Stimulated activated CD8-positive, alpha-beta memory T cell treated with anti-CD3 and anti-CD28 coated beads, Interleukin-12 subunit alpha, Interleukin-12 subunit beta, amount 100 ng/mL, for 1 hour (primary cell): ENCODE results near the gene CPEB3.
"Not testable (repeated sequence)": the region's sequence is repeated elsewhere in the genome, so short reads cannot be mapped to it uniquely, and the experiment has no call there.

Experiments used
- DNase-seq: peaks from one replicate; pipeline ENCODE4 v3.0.0-alpha.2; 2020; ENCODE audit warnings: low read depth

CPEB3 gene

DNA sequence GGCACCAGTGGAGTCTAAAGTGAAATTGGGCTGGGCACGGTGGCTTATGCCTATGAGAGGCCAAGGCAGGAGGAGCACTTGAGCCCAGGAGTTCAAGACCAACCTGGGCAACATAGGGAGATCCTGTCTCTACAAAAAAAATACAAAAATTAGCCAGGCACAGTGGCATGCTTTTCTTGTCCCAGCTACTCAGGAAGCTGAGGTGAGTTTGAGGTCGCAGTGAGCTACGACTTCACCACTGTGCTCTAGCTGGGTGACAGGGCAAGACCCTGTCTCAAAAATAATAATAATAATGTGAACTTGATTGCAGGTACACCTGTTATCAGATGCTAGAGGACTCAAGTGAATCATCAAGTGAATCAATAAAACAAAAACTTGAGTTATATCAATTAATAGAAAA lies 259.3 kb downstream of the CPEB3 start:
- DNase-seq: no peak

DNA sequence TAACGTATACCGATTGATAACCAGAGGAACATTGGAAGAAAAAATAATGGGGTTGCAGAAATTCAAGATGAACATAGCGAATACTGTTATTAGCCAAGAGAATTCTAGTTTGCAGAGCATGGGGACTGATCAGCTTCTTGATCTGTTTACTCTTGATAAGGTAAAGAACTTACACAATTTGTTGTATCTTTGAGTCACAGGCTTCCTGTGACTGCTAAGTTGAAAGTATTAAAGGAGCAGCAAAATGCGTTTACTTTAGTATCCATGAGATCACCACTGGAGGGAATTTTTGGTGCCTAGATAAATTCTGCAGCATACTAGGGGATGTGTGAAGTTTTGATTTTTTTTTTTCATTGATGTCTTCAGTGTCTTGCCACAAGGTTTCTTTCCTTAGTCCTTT lies 263.7 kb downstream of the CPEB3 start:
- DNase-seq: no peak

DNA sequence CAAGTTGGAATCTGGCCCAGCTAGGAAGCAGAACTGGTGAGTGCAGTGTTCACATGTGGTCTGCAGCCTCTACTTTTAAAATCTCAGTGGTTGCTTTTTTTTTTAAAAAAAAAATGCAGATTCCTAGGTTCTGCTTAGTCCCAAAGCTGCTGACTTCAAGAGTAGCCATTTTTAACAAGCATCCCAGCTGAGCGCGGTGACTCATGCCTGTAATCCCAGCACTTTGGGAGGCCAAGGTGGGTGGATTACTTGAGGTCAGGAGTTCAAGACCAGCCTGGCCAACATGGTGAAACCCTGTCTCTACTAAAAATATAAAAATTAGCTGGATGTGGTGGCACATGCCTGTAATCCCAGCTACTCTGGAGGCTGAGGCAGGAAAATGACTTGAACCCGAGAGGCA lies 265.5 kb downstream of the CPEB3 start:
- DNase-seq: not testable (repeated sequence)

DNA sequence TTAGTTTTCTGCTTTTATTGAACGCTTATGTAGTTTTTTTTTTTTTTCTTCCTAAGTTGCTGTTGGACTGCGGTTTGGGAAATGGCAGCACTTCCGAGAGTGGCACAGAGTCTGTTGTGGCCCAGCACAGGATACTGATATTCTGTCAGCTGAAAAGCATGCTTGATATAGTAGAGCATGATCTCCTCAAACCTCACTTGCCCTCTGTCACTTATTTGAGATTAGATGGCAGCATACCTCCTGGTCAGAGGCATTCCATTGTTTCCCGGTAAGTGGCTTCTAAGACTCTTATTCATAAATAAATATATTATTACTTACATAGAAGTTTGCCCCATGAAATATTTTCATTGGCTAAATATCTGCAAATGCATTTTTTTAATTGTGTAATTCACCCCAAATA lies 266.2 kb downstream of the CPEB3 start:
- no peak for DNase-seq

GRCh38 chr10:92014620-92015019 lies 276.3 kb downstream of the CPEB3 start:
- DNase-seq: no peak

GRCh38 chr10:92011560-92012214 lies 279.2 kb downstream of the CPEB3 start:
- no peak for DNase-seq

DNA sequence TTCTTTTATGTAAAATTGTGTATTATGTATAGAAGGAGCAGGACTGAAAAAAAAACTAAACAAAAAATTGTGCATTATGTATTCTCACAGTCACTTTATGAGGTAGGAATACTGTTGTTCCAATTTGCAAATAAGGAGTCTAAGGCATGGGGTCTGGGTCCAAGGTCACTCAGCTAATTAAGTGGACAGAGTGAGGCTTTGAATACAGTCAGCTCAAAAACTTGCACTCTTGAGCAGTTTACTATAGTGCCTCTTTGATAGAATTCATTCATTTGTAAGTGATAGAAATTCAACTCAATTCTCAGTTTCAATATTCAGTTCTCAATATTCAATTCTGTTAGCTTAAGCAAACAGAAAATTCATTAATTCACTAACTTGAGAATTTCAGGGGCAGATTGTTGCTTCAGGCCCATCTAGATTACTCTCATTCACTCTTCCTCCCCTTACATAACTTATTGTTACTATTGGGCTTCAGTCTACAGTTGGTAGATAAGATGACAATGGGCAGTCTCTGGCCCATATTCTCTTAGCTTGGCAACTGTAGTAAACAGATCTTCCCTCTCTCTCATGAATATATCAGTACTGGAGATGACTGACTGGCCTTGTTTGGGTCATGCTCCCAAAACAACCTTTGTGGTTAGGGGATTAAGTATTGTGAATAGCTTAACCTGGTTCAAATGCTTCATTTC lies 280.7 kb downstream of the CPEB3 start:
- DNase-seq: no peak

DNA sequence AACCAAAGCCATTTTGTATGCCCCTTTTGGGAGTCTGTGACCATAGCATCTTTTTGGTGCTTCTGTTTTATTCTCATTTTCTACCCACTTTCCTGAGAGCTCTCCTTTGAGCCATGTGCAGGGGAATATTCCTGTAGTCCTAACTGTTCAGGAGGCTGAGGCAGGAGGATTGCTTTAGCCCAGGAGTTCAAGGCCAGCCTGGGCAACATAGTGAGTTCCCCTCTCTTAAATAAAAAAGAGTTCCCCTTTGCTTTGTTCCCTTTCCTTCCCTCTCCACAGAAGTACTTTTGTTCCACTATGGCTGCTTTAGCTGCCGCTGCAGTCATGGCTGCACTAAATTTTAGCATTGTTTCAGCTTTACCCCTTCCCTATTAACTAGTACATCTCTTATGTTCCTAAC lies 281.4 kb downstream of the CPEB3 start:
- no peak for DNase-seq

DNA sequence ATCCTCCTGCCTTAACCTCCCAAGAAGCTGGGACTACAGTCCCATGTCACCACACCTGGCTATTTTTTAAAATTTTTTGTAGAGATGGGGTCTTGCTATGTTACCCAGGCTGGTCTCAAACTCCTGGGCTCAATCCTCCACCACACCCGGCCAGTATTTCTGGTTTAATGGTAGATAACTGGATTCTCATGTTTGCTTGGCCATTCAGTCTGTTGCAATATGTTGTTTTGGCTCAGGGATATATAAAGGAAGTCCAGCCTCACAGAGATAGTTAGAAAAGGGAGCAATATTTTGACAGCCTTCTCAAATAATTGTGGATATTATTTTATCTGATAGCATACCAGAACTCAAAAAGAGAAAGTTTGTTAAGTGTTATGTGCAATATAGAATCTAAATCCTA lies 284.9 kb downstream of the CPEB3 start:
- DNase-seq: no peak

GRCh38 chr10:92003258-92003657 lies 287.6 kb downstream of the CPEB3 start:
- no peak for DNase-seq

GRCh38 chr10:92001995-92002394 lies 288.9 kb downstream of the CPEB3 start:
- DNase-seq: no peak

GRCh38 chr10:92001581-92001980 lies 289.3 kb downstream of the CPEB3 start:
- DNase-seq: no peak
